Hindlimb muscle (tissue), 1 donor: ENCODE results near the gene CCDC89. TPM values are rescaled to one million over a fixed set of nuclear protein-coding genes. Genes with fewer than 3 reads are reported as not detected.

Experiments
- DNase-seq: peaks from one replicate; pipeline ENCODE4 v3.0.0-alpha.2; 2013
- polyA plus RNA-seq: library from polyadenylated mRNA; unstranded; fragments of 120-200 nt; gene quantifications from one replicate; pipeline ENCODE4 v1.2.1, GENCODE V29; 2013; ENCODE audit not compliant: insufficient read length

CCDC89 gene
- polyA plus RNA-seq, 1 donor = 1.9 TPM

GRCh38 chr11:85651118-85651517, 34.9 kb downstream of the CCDC89 start:
- DNase-seq = no peak

GRCh38 chr11:85647604-85648299, 38.2 kb downstream of the CCDC89 start, which contains the start of gene TMEM126A:
TMEM126A (plus strand) TSS chr11:85647967; CDS start chr11:85650256, 2,289 bp downstream.
- DNase-seq = peak; percentile 91

GRCh38 chr11:85647078-85647477, 38.9 kb downstream of the CCDC89 start:
- DNase-seq = no peak

- no peak for DNase-seq
Observed at GRCh38 chr11:85643191-85643614, 42.8 kb downstream of the CCDC89 start.

- DNase-seq = no peak
Observed at GRCh38 chr11:85634747-85635146, 51.2 kb downstream of the CCDC89 start.

Other genes starting within 250 kb of the CCDC89 start
- gene DLG2, start 58.9 kb downstream of the CCDC89 start, polyA plus RNA-seq = 14.7 TPM
- gene TMEM126B, start 57.6 kb downstream of the CCDC89 start, polyA plus RNA-seq = 36.0 TPM
- 30.2 TPM for gene TMEM126A, start 38.2 kb downstream of the CCDC89 start, polyA plus RNA-seq
- 50.5 TPM for gene CREBZF, start 21.1 kb downstream of the CCDC89 start, polyA plus RNA-seq
- gene SYTL2, start 124.9 kb upstream of the CCDC89 start, polyA plus RNA-seq = 69.7 TPM
- gene CCDC83, start 169.2 kb upstream of the CCDC89 start, polyA plus RNA-seq = not detected